ENCODE measurements around the gene MRPL11. TPM values are rescaled to one million over a fixed set of nuclear protein-coding genes. Genes with fewer than 3 reads are reported as not detected.

The MRPL11 gene
- polyA plus RNA-seq, 1 experiment, result 43.1 TPM

DNA sequence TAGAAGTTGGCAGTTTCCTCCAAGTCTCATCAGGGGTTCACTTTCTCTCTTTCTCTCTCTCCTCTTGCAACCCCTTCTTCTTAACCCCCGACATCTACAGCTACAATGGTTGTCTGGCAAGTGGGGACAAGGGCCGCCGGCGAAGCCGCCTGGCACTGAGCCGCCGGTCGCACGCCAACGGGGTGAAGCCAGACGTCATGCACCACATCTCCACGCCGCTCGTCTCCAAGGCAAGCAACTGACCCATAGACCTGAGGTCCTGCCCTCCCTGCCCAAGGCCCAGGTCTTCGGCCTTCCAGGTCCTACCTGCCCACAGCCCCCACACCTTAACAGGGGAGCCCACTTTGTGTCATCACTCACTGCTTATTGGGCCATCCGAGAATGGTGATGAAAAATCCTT is 32.5 kb upstream of the MRPL11 start:
- Histone ChIP-seq H3K27ac (ENCODE audit: low read depth, low read length) (no peak overlapping the region), H3K27me3 (ENCODE audit: control insufficient read depth, insufficient read depth, low read length) (no peaks in the 10 kb centered on the region), H3K9me3 (ENCODE audit: control insufficient read depth, insufficient read depth, low read length) (no peaks in the 10 kb centered on the region; the same call in 1 of the 2 replicates), H3K4me3 (ENCODE audit: low read depth, low read length) (no peak overlapping the region)
- POLR2A ChIA-PET, result interaction anchor here (0.6 kb wide), 1 partner anchor 97 kb away, joined by 3 read pairs; the partner anchor contains the start of gene CTSF
- CTCF ChIA-PET, result interaction anchor here (1.0 kb wide), 1 partner anchor 42 kb away, joined by 3 read pairs; no protein-coding TSS in a partner anchor
- DNase-seq (ENCODE audit: low read depth, low spot score), result no peak
- TF ChIP-seq, protein P1, sequence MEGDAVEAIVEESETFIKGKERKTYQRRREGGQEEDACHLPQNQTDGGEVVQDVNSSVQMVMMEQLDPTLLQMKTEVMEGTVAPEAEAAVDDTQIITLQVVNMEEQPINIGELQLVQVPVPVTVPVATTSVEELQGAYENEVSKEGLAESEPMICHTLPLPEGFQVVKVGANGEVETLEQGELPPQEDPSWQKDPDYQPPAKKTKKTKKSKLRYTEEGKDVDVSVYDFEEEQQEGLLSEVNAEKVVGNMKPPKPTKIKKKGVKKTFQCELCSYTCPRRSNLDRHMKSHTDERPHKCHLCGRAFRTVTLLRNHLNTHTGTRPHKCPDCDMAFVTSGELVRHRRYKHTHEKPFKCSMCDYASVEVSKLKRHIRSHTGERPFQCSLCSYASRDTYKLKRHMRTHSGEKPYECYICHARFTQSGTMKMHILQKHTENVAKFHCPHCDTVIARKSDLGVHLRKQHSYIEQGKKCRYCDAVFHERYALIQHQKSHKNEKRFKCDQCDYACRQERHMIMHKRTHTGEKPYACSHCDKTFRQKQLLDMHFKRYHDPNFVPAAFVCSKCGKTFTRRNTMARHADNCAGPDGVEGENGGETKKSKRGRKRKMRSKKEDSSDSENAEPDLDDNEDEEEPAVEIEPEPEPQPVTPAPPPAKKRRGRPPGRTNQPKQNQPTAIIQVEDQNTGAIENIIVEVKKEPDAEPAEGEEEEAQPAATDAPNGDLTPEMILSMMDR (IDR thresholded peaks at IDR 0.05; ENCODE audit: low read depth, low read length), result no peak

DNA sequence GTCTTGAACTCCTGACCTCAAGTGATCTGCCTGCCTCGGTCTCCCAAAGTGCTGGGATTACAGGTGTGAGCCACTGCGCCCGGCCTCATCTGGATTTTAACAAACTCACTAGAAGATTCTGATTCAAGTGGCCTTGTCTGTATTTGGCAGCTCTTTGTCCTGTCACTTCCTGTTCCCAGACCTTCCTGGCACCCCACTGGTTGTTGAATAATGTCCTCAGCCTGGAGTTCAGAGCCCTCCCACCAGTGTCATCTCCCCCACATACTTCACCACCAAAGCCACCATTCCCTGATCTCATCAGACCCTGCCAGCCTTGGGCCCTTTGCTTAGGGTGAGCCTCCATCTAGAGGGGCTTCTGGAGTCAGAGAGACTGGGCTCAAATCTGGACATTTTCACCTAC is 31.4 kb upstream of the MRPL11 start:
- Histone ChIP-seq H3K27me3 (ENCODE audit: control insufficient read depth, insufficient read depth, low read length) (no peaks in the 10 kb centered on the region), H3K27ac (ENCODE audit: low read depth, low read length) (no peak overlapping the region), H3K4me3 (ENCODE audit: low read depth, low read length) (no peak overlapping the region), H3K9me3 (ENCODE audit: control insufficient read depth, insufficient read depth, low read length) (no peaks in the 10 kb centered on the region; the same call in 1 of the 2 replicates)
- ChIA-PET POLR2A (no interaction called here), CTCF (interaction anchor here (1.1 to 1.5 kb wide), 2 partner anchors 84 to 208 kb away, joined by 3 to 6 read pairs; no protein-coding TSS in a partner anchor)
- no peak for DNase-seq (ENCODE audit: low read depth, low spot score)
- TF ChIP-seq, protein P1 (IDR thresholded peaks at IDR 0.05; ENCODE audit: low read depth, low read length), result no peak

DNA sequence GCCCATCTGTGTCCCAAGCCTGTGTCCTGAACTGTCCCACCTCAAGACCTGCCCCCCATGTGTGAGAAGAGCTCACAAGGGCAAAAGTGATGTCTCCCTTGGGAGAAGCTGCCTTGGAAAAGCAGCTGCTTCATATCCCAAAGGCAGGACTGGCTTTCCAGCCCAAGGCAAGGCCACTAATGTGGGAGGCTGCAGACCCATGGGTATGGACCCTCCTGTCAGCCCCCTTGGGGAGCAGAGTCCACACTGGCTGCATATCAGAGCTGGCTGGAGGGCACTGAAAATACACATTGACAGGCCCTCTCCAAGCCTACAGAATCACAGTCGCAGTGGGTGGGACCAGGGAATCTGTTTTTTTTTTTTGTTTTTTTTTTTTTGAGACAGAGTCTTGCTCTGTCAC is 30.8 kb upstream of the MRPL11 start:
- POLR2A ChIA-PET, result interaction anchor here (0.8 kb wide), 1 partner anchor 11 kb away, joined by 5 read pairs; the partner anchor contains the start of gene DPP3
- no peak for DNase-seq (ENCODE audit: low read depth, low spot score)
- Histone ChIP-seq H3K27me3 (ENCODE audit: control insufficient read depth, insufficient read depth, low read length) (no peaks in the 10 kb centered on the region), H3K27ac (ENCODE audit: low read depth, low read length) (no peak overlapping the region), H3K4me3 (ENCODE audit: low read depth, low read length) (no peak overlapping the region), H3K9me3 (ENCODE audit: control insufficient read depth, insufficient read depth, low read length) (no peaks in the 10 kb centered on the region; the same call in 1 of the 2 replicates)
- CTCF ChIA-PET, result interaction anchor here (1.1 to 1.5 kb wide), 3 partner anchors 10 to 209 kb away, joined by 3 to 6 read pairs (median 6); no protein-coding TSS in a partner anchor
- TF ChIP-seq, protein P1 (IDR thresholded peaks at IDR 0.05; ENCODE audit: low read depth, low read length), result no peak

DNA sequence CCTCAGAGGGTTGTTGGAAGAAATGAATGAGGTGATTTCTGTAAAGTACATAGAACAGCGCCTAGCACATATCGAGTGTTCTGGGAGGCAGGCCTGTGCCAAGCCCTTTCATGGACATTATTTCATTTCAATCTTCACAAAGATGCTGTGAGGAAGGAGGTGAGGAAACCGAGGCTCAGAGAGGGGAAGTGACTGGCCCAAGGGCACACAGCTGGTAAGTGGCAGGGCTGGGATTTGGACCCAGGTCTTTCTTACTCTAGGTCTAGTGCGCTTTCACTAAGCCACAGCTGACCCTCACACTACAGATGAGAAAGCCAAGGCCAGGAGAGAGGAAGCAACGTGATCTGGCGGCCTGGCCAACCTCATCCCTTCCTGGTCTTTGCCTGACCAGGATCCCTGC is 30.0 kb upstream of the MRPL11 start:
- Histone ChIP-seq H3K27ac (ENCODE audit: low read depth, low read length) (no peak overlapping the region), H3K4me3 (ENCODE audit: low read depth, low read length) (no peak overlapping the region), H3K27me3 (ENCODE audit: control insufficient read depth, insufficient read depth, low read length) (no peaks in the 10 kb centered on the region), H3K9me3 (ENCODE audit: control insufficient read depth, insufficient read depth, low read length) (no peaks in the 10 kb centered on the region; the same call in 1 of the 2 replicates)
- DNase-seq (ENCODE audit: low read depth, low spot score), result no peak
- TF ChIP-seq, protein P1 (IDR thresholded peaks at IDR 0.05; ENCODE audit: low read depth, low read length), result no peak
- ChIA-PET POLR2A (interaction anchor here (0.8 kb wide), 1 partner anchor 11 kb away, joined by 5 read pairs; the partner anchor contains the start of gene DPP3), CTCF (interaction anchor here (0.6 to 1.5 kb wide), 3 partner anchors 10 to 82 kb away, joined by 3 to 6 read pairs (median 6); no protein-coding TSS in a partner anchor)

DNA sequence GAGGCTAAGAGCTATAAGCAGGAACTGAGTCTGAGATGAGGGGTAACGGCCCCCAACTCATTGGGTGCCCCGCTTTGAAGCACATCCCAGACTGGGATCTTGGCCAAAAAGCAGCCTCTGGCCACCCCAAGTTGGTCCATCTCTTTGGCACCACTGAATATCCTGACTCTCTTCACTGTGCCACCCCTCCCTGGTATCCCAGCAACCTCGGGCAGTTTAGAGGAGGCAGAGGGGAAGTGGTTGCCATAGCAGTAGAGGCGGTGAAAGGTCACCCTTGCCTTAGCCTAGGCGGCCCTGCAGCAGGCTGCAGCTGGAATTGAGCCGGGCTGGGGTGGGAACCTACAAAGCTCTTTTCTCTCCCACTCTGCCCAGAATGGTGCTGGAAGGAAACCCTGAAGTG is 29.1 kb upstream of the MRPL11 start:
- TF ChIP-seq, protein P1 (IDR thresholded peaks at IDR 0.05; ENCODE audit: low read depth, low read length), result no peak
- H3K4me3 ChIP-seq (ENCODE audit: low read depth, low read length), result peak overlapping the region; percentile 69
- H3K27ac ChIP-seq (ENCODE audit: low read depth, low read length), result no peak overlapping the region
- H3K27me3 ChIP-seq (ENCODE audit: control insufficient read depth, insufficient read depth, low read length), result no peaks in the 10 kb centered on the region
- DNase-seq (ENCODE audit: low read depth, low spot score), result no peak
- ChIA-PET POLR2A (interaction anchor here (2.0 kb wide), 1 partner anchor 12 kb away, joined by 32 read pairs; the partner anchor contains the start of gene DPP3), CTCF (interaction anchor here (1.0 kb wide), 1 partner anchor 29 kb away, joined by 4 read pairs; the partner anchor contains the start of gene MRPL11)
- no peaks in the 10 kb centered on the region; the same call in 1 of the 2 replicates for H3K9me3 ChIP-seq (ENCODE audit: control insufficient read depth, insufficient read depth, low read length)

Data from AG04450 (cell line).